ENCODE results near the gene CTXN1.

DNA sequence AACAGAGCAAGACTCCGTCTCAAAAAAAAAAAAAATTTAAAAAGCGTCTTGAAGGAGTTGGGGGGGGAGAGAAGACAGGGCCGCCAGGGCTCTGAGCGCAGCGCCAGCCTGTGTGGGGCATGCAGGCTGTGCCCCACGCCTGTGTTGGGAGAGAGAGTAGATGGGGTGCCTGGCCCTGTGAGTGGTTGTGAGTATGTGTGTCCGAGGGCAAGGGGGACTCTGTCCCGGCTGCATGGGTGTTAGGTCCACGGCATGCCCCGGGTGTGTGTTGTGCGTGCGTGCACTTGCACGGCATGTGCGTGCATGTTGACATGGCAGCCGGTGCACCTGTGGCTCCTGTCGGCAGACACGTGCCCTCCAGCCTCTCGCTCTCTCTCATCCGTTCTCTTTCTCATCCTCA is 18.8 kb downstream of the CTXN1 start:
- no peak for TF ChIP-seq POLR2A (IDR thresholded peaks at IDR 0.05)
- TF ChIP-seq, protein P1, sequence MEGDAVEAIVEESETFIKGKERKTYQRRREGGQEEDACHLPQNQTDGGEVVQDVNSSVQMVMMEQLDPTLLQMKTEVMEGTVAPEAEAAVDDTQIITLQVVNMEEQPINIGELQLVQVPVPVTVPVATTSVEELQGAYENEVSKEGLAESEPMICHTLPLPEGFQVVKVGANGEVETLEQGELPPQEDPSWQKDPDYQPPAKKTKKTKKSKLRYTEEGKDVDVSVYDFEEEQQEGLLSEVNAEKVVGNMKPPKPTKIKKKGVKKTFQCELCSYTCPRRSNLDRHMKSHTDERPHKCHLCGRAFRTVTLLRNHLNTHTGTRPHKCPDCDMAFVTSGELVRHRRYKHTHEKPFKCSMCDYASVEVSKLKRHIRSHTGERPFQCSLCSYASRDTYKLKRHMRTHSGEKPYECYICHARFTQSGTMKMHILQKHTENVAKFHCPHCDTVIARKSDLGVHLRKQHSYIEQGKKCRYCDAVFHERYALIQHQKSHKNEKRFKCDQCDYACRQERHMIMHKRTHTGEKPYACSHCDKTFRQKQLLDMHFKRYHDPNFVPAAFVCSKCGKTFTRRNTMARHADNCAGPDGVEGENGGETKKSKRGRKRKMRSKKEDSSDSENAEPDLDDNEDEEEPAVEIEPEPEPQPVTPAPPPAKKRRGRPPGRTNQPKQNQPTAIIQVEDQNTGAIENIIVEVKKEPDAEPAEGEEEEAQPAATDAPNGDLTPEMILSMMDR (IDR thresholded peaks at IDR 0.05): no peak

All from vagina (tissue), 2 donors.